Epithelial cell of umbilical artery (primary cell): ENCODE results near the gene ZNF292. TPM values are rescaled to one million over a fixed set of nuclear protein-coding genes. Genes with fewer than 3 reads are reported as not detected.

Source experiments
- total RNA-seq: library from RNA; depleted of rRNA; stranded (reverse); fragments of >200 nt; gene quantifications from 2 replicates; pipeline ENCODE4 v1.2.3, GENCODE V29; 2014

The ZNF292 gene
- 18.8 and 30.9 TPM in 2 replicates for total RNA-seq

DNA sequence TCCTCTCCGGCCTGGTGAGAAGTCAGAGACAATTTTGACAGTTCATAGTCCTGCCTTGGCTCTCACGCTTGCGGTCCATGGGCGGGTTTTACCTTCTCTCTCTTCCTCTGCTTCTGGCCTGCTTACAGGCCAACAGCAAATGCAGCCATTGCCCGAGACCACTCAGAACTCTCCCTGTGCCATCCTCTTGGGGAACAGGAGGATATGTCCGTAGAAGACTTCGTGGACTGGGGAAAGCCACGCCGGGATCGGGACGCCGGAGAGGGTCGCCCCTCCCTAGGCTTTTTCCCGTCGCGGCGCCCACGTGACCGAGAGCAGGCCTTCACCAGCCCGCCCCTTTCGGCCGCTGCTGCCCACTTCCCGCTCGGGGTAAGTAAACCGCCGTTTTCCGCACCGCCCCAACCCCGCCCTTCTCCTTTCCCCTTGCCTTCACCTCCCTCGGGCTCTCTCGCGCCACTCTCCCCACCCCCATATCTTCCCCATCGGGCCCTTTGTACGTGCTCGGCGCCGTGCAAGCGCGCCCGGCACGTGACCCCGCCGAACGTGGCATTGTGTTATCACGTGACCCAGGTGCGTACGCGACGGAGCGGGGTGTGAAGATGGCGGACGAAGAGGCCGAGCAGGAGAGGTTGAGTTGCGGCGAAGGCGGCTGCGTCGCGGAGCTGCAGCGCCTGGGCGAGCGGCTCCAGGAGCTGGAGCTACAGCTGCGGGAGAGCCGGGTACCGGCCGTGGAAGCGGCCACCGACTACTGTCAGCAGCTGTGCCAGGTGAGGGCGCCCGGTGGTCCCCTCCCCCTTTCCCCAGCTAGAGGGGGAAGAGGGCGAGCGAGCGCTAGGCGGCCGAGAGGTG lies at the start of gene ZNF292:
Gene ZNF292, plus strand, starts transcription at position 573 of the 849 bp plus-strand sequence. Its CDS starts 27 bp downstream, at position 600.

Other genes starting within 250 kb of the ZNF292 start
- gene HTR1E, start 218.0 kb upstream of the ZNF292 start, total RNA-seq: not detected in 2 replicates
- not detected in 2 replicates for gene CGA, start 60.5 kb upstream of the ZNF292 start, total RNA-seq
- 5.5 TPM in 2 replicates for gene SMIM8, start 167.0 kb downstream of the ZNF292 start, total RNA-seq
- not detected in 2 replicates for gene GJB7, start 173.7 kb downstream of the ZNF292 start, total RNA-seq
- 0.32 and 0.46 TPM in 2 replicates for gene C6orf163, start 189.2 kb downstream of the ZNF292 start, total RNA-seq